ENCODE data around the gene KCNJ2.

The KCNJ2 gene

DNA sequence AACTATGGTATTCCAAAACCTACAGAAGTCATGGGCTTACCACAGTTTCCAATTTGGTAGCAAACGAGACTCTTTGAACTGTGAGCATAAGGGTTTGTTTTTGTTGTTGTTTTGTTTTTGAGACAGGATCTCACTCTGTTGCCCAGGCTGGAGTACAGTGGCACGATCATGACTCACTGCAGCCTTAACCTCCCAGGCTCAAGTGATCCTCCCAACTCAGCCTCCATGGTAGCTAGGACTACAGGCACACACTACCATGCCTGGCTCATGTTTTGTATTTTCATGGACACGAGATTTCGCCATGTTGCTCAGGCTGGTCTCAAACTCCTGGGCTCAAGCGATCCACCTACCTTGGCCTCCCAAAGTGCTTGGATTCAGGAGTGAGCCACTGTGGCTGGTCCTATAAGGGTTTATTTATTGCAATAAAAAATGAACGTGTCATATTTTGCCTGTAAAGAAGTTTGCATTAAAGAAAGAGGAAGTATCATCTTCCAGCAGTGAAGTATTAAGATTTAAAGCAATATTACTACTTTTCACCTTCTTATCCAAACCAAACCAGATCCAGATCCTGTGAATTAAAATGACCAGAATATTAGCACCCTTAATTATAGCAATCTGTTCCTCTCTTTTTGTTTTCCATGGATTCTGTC is 37.2 kb downstream of the KCNJ2 start:
- no peak for DNase-seq (ENCODE audit: low read depth)
- H3K4me3 ChIP-seq (ENCODE audit: low read depth, low read length) = no peak overlapping the region
- TF ChIP-seq, protein P1, sequence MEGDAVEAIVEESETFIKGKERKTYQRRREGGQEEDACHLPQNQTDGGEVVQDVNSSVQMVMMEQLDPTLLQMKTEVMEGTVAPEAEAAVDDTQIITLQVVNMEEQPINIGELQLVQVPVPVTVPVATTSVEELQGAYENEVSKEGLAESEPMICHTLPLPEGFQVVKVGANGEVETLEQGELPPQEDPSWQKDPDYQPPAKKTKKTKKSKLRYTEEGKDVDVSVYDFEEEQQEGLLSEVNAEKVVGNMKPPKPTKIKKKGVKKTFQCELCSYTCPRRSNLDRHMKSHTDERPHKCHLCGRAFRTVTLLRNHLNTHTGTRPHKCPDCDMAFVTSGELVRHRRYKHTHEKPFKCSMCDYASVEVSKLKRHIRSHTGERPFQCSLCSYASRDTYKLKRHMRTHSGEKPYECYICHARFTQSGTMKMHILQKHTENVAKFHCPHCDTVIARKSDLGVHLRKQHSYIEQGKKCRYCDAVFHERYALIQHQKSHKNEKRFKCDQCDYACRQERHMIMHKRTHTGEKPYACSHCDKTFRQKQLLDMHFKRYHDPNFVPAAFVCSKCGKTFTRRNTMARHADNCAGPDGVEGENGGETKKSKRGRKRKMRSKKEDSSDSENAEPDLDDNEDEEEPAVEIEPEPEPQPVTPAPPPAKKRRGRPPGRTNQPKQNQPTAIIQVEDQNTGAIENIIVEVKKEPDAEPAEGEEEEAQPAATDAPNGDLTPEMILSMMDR (IDR thresholded peaks at IDR 0.05; ENCODE audit: control insufficient read depth, extremely low read depth, insufficient read depth) = no peak

DNA sequence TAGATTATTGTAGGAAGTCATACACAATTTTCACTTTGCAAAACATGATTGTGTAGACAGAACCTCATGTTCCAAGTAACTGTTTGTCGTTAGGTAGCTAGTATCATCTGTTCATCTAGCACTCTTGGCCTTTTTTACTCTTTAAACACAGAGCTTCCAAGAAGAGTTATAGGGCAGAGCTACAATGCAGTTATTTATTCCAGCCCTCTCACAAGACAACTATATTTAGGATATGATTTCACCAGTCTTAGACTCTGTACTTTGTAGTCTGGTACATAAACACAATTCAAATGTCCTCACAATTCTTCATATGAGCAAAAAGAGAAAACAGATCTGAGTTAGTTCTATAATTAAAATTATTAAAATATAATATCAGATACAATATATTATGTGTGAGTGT is 37.9 kb downstream of the KCNJ2 start:
- TF ChIP-seq, protein P1 (IDR thresholded peaks at IDR 0.05; ENCODE audit: control insufficient read depth, extremely low read depth, insufficient read depth) = no peak
- DNase-seq (ENCODE audit: low read depth) = no peak
- no peak overlapping the region for H3K4me3 ChIP-seq (ENCODE audit: low read depth, low read length)

GRCh38 chr17:70208080-70208794 is 38.9 kb downstream of the KCNJ2 start:
- H3K4me3 ChIP-seq (ENCODE audit: low read depth, low read length) = no peak overlapping the region
- TF ChIP-seq, protein P1 (IDR thresholded peaks at IDR 0.05; ENCODE audit: control insufficient read depth, extremely low read depth, insufficient read depth) = no peak
- DNase-seq (ENCODE audit: low read depth) = no peak

DNA sequence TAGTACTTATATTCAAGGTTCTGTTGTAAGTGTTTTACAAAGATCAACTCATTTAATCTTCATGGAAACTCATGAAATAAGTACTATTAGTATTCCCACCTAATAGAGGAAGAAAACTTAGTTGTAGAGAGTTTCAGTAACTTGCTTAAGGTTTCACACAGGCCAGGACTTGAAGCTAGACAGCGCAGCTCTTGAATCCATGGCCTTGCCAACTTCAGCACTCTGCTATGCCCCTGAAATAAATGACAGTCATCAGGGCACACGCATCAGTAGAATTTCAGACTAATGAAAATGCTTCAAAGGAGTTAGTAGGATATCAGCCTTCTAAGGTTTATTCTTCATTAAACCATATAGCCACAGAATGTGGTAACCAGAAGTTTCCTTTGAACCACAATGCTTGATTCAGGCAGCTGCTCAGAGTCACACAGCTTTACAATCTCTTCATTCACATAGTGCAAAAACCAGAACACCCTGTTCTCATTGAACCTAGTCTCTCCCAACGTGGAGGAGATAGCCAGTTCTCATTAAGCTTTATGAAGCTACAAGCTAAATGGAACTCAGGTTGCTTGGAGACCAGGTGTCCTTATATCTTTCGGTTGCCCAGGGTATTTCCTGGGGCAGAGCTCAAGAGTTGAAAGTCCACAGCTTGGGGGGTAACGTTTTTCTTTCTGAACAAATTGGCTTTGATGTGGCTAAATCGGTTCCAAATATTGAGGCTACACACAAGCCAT is 39.7 kb downstream of the KCNJ2 start:
- H3K4me3 ChIP-seq (ENCODE audit: low read depth, low read length) = no peak overlapping the region

DNA sequence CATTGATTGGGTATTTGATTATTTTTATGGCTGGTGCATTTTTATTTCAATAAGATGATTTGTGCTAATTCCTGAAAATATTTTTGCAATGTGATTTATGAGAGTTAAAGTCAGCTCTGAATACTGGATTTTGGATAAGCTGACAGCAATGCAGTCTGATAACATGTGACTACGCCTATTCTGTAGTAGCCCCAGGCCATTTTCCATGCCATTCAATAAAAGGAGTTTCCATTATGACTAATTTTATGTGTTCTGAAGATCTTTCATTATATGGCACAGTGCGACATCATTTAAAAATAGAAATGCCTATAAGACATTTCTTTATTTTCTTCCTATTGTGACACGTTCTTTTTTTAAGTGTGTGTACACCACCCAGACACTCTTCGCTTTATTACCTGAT is 46.3 kb downstream of the KCNJ2 start:
- no peak overlapping the region for H3K4me3 ChIP-seq (ENCODE audit: low read depth, low read length)
- no peak for DNase-seq (ENCODE audit: low read depth)
- TF ChIP-seq, protein P1 (IDR thresholded peaks at IDR 0.05; ENCODE audit: control insufficient read depth, extremely low read depth, insufficient read depth) = no peak

More for the DNA sequence above, 39.7 kb downstream of the KCNJ2 start:
- DNase-seq (ENCODE audit: low read depth) = no peak
- TF ChIP-seq, protein P1 (IDR thresholded peaks at IDR 0.05; ENCODE audit: control insufficient read depth, extremely low read depth, insufficient read depth) = no peak

GRCh38 chr17:70217571-70217970 is 48.2 kb downstream of the KCNJ2 start:
- DNase-seq (ENCODE audit: low read depth) = no peak
- no peak overlapping the region for H3K4me3 ChIP-seq (ENCODE audit: low read depth, low read length)
- TF ChIP-seq, protein P1 (IDR thresholded peaks at IDR 0.05; ENCODE audit: control insufficient read depth, extremely low read depth, insufficient read depth) = no peak

All from LNCaP clone FGC (cell line).